Hepatocyte (in vitro differentiated cells): ENCODE data around the gene UGT1A6.

Experiments
- EZH2 ChIP-seq: fragments of 200-600 bp; sonication (generic); IDR thresholded peaks from 2 replicates; pipeline ENCODE4 v1.6.1; 2016; ENCODE audit warnings: antibody characterized with exemption, mild to moderate bottlenecking, borderline replicate concordance
- EZH2phosphoT487 ChIP-seq: fragments of 200-600 bp; sonication (generic); IDR thresholded peaks from one replicate; pipeline ENCODE4 v1.6.1; 2018; ENCODE audit warnings: antibody characterized with exemption, mild to moderate bottlenecking, low read depth, moderate library complexity; ENCODE audit not compliant: unreplicated experiment, severe bottlenecking

- TF ChIP-seq EZH2phosphoT487 (no peak), EZH2 (no peak)
These were observed 79.5 kb downstream of the UGT1A6 start for GRCh38 chr2:233772153-233772552.
